ENCODE measurements around the gene DIS3L2.
A peak's percentile ranks its signal among the peaks of the same experiment; 100 is the strongest.

DIS3L2 gene

DNA sequence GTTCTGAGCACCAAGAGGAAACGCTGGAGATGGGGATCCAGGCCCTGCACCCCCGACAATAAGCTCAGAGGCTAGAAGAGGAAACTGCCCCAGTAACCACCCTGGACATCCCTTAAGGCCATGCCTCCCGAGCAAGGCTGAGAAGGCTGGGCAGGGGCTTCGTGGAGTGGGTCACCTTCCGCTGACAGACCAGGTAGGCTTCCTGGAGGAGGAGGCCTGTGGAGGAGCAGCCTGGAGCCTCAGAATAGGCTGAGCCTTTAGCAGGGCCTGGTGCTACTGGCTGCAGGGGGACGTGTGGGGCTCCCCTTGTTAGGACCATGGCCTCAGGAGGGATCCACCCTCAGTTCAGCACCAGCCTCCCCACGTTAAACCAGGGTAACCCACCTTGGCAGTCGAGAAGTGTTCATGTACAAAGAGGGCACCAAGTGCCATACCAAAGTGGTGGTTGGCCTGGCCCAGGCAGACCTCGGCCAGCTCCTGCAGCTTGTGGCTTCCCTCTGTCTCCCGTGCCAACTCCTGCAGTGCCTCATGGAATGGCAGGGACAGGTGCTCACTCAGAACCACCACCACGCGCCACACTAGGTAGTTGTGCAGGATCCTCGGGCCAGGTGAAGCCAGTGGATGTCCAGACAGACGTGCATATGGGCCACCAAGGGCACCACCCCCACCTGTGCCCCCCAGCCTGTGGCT is 388.6 kb downstream of the DIS3L2 start:
- ATAC-seq (ENCODE audit: low read depth) (no peak), DNase-seq (ENCODE audit: low spot score) (peak; percentile 52)
- Histone ChIP-seq H3K4me3 (ENCODE audit: severe bottlenecking) (no peak overlapping the region), H3K27me3 (ENCODE audit: insufficient read depth, poor library complexity, severe bottlenecking) (peaks cover 43% of the 10 kb centered on the region), H3K9me3 (ENCODE audit: severe bottlenecking) (no peaks in the 10 kb centered on the region), H3K4me1 (ENCODE audit: insufficient read depth, poor library complexity, severe bottlenecking) (no peaks in the 10 kb centered on the region), H3K27ac (ENCODE audit: poor library complexity, severe bottlenecking) (no peak overlapping the region), H3K36me3 (ENCODE audit: low read depth) (no peaks in the 10 kb centered on the region)
- TF ChIP-seq, protein P1, sequence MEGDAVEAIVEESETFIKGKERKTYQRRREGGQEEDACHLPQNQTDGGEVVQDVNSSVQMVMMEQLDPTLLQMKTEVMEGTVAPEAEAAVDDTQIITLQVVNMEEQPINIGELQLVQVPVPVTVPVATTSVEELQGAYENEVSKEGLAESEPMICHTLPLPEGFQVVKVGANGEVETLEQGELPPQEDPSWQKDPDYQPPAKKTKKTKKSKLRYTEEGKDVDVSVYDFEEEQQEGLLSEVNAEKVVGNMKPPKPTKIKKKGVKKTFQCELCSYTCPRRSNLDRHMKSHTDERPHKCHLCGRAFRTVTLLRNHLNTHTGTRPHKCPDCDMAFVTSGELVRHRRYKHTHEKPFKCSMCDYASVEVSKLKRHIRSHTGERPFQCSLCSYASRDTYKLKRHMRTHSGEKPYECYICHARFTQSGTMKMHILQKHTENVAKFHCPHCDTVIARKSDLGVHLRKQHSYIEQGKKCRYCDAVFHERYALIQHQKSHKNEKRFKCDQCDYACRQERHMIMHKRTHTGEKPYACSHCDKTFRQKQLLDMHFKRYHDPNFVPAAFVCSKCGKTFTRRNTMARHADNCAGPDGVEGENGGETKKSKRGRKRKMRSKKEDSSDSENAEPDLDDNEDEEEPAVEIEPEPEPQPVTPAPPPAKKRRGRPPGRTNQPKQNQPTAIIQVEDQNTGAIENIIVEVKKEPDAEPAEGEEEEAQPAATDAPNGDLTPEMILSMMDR (IDR thresholded peaks at IDR 0.05; ENCODE audit: poor library complexity, severe bottlenecking): no peak

DNA sequence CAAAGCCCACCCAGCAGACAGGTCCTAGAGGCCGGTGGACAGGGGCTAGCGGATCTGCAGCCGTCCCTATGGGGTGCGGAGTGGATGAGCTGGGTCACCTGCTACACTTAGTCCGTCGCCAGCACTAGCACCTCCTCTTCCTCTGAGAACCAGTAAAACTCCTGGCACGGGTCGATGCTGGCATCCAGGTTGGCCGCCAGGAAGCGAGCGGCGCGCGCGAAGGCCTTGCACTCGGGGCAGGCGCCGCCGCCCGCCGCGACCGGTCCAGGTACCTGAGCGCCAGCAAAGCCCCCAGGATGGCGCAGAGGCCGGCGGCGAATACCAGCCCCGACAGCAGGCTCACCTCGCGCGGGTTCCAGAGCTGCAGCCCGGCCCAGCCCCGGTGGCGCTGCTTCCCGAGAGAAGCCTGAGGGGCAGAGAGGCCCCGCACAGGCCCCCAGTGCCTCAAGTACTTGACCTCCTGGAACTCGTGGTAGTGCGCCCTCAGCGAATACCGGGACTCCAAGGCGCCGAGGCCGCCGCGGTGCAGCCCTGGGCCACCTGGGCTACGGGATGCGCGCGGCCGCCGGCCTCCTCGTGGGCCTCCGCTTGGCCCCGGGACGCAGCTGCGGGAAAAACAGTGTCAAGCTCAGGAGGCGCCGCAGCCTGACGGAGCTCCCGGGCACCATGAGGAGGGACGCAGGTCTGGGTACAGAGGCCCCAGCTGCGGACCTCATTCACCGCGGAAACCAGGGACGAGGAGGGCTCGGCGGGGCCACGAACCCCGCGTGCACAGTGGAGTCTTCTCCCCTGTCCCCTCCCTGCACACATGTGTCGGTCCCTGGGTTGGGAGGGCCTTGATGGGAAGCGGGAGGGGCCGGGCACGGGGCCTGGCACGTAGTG is 389.5 kb downstream of the DIS3L2 start:
- Histone ChIP-seq H3K9me3 (ENCODE audit: severe bottlenecking) (no peaks in the 10 kb centered on the region), H3K27me3 (ENCODE audit: insufficient read depth, poor library complexity, severe bottlenecking) (peaks cover 43% of the 10 kb centered on the region), H3K4me3 (ENCODE audit: severe bottlenecking) (no peak overlapping the region), H3K36me3 (ENCODE audit: low read depth) (no peaks in the 10 kb centered on the region), H3K4me1 (ENCODE audit: insufficient read depth, poor library complexity, severe bottlenecking) (no peaks in the 10 kb centered on the region), H3K27ac (ENCODE audit: poor library complexity, severe bottlenecking) (no peak overlapping the region)
- peak; percentile 48 for ATAC-seq (ENCODE audit: low read depth)
- TF ChIP-seq, protein P1 (IDR thresholded peaks at IDR 0.05; ENCODE audit: poor library complexity, severe bottlenecking): no peak
- peak; percentile 53 for DNase-seq (ENCODE audit: low spot score)

- H3K4me3 ChIP-seq (ENCODE audit: severe bottlenecking): no peak overlapping the region
- H3K27me3 ChIP-seq (ENCODE audit: insufficient read depth, poor library complexity, severe bottlenecking): peaks cover 43% of the 10 kb centered on the region
- DNase-seq (ENCODE audit: low spot score) (peak; percentile 41), ATAC-seq (ENCODE audit: low read depth) (no peak)
- TF ChIP-seq, protein P1 (IDR thresholded peaks at IDR 0.05; ENCODE audit: poor library complexity, severe bottlenecking): no peak
- no peaks in the 10 kb centered on the region for H3K36me3 ChIP-seq (ENCODE audit: low read depth)
- H3K4me1 ChIP-seq (ENCODE audit: insufficient read depth, poor library complexity, severe bottlenecking): no peaks in the 10 kb centered on the region
- no peak overlapping the region for H3K27ac ChIP-seq (ENCODE audit: poor library complexity, severe bottlenecking)
- H3K9me3 ChIP-seq (ENCODE audit: severe bottlenecking): no peaks in the 10 kb centered on the region
These were observed 390.4 kb downstream of the DIS3L2 start for GRCh38 chr2:232351686-232352510.

GRCh38 chr2:232352511-232353091 is 391.1 kb downstream of the DIS3L2 start:
- no peaks in the 10 kb centered on the region for H3K4me1 ChIP-seq (ENCODE audit: insufficient read depth, poor library complexity, severe bottlenecking)
- H3K36me3 ChIP-seq (ENCODE audit: low read depth): no peaks in the 10 kb centered on the region
- ATAC-seq (ENCODE audit: low read depth) (no peak), DNase-seq (ENCODE audit: low spot score) (peak; percentile 61)
- H3K27ac ChIP-seq (ENCODE audit: poor library complexity, severe bottlenecking): no peak overlapping the region
- TF ChIP-seq, protein P1 (IDR thresholded peaks at IDR 0.05; ENCODE audit: poor library complexity, severe bottlenecking): no peak
- no peak overlapping the region for H3K4me3 ChIP-seq (ENCODE audit: severe bottlenecking)
- peaks cover 43% of the 10 kb centered on the region for H3K27me3 ChIP-seq (ENCODE audit: insufficient read depth, poor library complexity, severe bottlenecking)
- no peaks in the 10 kb centered on the region for H3K9me3 ChIP-seq (ENCODE audit: severe bottlenecking)
